CD4-positive, alpha-beta T cell treated with Interferon alpha-2 for 1 hour (primary cell): ENCODE results near the gene CFAP299.
"Not testable (repeated sequence)": the region's sequence is repeated elsewhere in the genome, so short reads cannot be mapped to it uniquely, and the experiment has no call there.

Source experiments
- DNase-seq, 2 donors: peaks; one replicate each; pipeline ENCODE4 v3.0.0-alpha.2; 2020 to 2022

CFAP299 gene

DNA sequence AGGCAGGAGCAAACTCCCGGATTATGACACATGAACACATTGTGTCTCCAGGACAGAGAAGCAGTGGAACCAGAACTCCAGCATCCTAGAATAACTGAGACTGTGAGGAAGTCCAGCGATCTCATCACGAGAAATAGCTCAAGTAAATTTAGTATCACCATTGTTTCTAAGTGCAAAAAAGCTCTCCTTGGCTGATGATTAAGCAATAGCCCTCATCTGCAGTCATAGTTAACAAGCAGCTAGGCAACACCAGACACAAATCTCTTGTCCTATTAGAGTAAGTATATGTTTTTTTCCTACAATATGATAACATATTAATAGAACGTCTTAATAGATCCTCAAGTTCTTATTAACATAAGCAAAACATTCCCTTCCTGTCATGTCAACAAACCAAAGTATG lies 2.4 kb upstream of the CFAP299 start:
- no peak for DNase-seq

DNA sequence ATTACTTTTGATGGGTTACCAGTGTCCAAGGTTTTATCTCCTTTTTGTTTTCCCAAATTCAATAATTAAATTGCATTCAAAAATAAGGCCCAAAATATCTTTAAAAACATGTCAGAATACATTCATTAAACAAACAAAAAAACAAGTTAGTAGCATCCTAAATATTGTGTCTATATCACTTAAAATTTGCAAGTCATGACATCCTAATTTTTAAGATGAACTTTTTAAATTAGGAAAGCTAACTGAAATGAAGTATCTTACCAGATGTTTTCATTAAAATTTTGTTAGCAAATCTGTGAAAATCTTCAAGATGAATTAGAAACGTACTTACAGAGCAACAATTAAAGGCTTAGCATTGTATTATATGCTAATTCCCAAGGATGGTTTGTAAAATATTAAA lies 962 bp upstream of the CFAP299 start:
- DNase-seq: no peak

DNA sequence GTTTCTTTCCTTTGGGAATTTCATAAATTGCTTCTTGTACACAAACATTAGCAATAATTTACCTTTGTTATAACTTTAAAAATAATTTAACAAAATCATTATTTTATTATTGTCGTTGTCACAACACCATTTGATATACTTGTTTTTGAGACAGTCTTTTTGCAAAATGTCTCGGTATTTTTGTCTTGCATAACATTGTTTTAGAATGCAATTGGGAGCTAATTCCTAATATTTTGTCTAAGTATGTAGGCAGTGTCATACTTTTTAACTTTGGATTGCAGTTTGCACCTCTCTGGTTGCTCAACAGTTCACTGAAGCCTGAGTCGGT lies 340 bp upstream of the CFAP299 start:
- no peak for DNase-seq

- no peak for DNase-seq
Observed at GRCh38 chr4:80336582-80336981, 1.1 kb downstream of the CFAP299 start.

- DNase-seq: no peak
Observed at GRCh38 chr4:80340036-80340435, 4.5 kb downstream of the CFAP299 start.

GRCh38 chr4:80342684-80343083 lies 7.2 kb downstream of the CFAP299 start:
- not testable (repeated sequence) for DNase-seq

- no peak for DNase-seq
Observed at GRCh38 chr4:80343887-80344286, 8.4 kb downstream of the CFAP299 start.

GRCh38 chr4:80360084-80360483 lies 24.6 kb downstream of the CFAP299 start:
- no peak for DNase-seq

GRCh38 chr4:80360900-80361299 lies 25.4 kb downstream of the CFAP299 start:
- DNase-seq: no peak

DNA sequence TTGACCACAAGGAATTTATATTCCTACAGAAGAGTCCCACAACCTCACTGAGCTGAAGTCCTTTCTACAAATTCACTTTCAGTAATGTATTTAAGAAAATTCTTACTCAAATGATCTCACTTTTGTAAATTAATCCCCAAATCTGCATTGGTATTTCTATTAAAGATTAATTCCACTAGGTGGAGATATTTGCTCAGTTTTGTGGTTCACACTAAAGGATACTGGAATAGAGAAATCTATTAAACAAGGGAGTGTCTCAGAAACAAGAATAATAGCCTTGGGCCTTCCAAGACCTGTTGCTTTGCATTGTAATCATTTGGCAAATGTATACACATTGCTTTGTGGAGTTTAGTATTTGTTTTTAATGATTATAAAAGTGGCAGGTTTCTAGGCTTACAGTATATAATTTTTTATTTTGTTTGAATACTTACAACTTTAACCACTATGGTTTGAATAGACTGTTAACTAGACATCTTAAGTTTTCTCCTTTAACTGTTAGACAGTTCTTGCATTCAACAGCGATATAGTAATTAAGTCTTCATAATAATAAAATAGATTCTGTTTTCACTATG lies 25.9 kb downstream of the CFAP299 start:
- DNase-seq: peak in 1 of 2 donors; percentile 45

DNA sequence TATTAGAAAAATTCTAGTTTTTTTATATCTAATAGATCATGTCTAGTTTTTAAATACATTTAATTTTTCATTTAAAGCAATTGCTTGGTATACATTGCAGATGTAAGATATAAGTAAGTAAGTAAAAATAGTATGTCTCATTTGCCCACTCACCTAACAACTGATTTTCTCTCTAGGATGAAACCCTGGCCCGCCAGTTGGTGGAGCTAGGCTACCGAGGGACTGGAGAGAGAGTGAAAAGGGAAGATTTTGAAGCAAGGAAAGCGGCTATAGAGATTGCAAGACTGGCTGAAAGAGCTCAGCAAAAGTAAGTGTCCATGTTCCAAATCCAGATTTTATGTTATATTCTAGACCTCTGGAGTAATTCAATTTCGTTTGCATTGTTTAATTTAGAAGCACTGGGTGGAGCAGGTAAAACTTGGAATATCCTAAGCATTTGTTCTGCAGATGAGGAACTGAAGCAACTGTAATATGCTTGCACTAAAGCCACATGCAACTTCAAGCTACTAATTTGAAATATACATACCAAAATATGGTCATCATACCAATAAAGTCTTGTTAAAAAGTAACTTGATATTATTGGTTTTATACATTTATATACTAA lies 27.1 kb downstream of the CFAP299 start:
- DNase-seq: peak; percentile 32 to 61

DNA sequence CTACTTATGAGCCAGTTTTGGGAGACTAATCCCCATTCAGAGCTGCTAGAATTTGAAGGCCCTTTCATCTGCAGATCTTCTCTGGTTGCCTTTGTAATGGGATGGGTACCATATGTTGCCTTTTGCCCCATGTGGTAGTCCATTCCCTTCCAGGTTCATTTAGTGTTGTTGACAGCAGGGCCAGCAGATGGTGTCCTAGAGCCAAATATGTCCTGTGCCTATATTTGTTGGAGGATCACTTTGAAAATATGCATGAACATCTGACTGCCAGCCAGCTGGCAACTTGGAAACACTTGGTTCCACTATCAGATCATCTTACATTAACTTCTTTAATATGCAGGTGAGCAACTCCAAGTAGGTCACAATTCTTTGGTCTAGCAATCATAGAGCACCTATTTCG lies 30.4 kb downstream of the CFAP299 start:
- DNase-seq: peak; percentile 56 to 74

DNA sequence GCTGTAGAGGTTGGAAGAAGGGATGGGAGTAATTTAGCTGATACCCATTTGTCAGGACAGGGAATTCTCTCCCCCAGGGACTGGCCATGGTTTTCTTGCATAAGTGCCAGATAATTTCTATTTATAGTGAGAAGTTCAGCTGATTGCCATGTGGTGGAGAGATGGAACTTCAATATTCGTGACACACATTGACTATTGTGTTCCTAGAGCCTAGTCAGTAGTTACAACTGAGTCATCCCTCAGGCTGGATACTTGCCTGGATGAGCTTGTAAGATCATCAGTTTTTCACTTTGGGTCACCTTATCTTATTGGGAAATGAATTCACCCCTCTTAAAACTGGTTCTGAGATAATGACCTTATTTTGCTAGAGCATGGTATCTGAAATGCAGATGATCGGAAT lies 32.2 kb downstream of the CFAP299 start:
- no peak for DNase-seq

- no peak for DNase-seq
Observed at GRCh38 chr4:80370635-80371034, 35.1 kb downstream of the CFAP299 start.

DNA sequence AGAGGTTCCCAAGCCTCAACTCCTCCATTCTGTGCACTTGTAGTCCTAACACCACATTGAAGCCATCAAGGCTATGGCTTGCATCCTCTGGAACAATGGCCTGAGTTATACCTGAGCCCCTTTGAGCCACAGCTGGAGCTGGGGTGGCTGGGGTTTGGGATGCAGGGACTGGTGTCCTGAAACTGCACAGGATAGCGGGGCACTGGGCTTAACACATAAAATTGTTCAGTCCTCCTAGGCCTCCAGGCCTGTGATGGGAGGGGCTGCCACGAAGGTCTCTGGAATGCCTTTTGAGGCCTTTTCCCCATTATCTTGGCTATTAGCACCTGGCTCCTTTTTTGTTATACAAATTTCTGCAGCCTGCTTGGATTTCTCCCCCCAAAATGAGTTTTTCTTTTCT lies 35.5 kb downstream of the CFAP299 start:
- no peak for DNase-seq

DNA sequence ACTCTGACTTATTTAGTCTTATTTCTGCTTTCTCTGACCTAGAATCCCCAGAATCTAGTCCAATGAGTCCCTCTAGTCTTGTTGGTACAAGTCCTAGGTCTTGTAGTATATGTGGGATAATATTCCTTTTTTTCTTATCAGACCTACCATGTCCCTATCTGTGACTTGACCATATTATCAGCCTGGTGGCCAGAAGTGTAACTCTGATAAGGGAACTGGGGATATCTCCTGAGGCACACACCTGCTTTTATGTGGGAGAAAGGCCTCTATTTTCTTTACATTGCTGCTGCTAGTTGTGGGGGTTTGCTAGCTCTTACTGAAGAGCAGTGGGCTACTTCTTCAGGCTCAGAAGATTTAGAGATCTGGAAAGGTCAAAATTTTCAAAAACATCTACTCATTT lies 38.6 kb downstream of the CFAP299 start:
- DNase-seq: no peak

DNA sequence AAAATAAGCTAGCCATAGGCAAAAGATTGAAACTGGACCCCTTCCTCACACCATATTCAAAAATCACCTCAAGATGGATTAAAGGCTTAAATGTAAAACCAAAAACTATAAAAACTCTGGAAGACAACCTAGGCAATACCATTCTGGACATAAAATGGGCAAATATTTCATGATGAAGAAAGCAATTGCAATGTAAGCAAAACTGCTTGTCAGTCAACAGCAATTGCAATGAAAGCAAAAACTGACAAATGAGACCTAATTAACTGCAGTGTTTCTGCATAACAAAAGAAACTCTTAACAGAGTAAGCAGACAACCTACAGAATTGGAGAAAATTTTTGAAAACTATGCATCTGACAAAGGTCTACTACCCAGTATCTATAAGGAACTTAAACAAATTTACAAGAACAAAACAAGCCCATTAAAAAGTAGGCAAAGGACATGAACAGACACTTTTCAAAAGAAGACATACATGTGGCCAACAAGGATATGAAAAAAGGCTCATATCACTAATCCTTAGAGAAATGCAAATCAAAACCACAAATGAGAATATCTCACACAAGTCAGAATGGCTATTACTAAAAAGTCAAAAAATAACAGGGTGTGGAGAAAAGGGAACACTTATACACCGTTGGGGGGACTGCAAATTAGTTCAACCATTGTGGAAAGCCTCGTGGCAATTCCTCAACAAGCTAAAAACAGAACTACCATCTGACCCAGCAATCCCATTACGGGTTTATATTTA lies 46.7 kb downstream of the CFAP299 start:
- DNase-seq: no peak

DNA sequence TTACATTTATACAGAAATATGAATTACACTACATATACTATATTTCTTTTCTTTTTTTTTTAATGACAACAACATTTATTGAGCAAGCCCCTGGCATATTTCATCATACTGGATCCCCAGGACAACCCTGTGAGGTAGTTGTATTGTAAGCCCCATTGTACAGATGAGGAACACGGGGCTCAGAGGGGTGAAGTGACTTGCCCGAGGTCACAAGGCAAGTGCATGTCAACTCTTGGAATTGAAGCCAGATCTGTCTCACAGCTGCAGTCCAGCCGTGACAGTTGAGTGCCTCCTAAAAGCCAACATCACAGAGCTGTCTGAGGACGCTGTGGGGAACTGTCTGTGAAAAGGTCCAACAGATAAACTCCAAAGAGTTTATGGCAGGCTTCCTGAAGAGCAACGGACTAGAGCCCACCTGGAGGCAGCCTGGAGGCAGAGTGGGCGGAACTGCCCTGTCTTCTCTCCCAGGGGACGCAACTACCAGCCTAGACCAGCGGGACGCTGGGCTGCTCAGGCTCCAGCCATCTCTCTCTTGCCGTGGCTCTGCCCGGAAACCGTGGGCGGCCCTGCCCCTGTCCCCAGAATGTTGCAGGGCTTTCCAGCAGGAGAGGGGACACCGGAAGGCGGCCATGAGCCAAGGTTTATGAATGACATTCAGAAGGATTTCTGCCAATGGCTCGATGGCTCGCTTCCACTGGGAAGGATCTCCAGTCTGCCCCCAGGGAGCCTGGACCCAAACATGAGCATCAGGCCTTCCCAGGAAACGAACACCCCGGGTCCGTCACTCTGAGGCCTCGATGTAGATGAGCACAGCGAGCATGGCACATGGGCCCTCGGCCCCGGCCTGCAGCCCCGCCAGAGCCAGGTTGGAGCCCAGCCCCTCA lies 50.1 kb downstream of the CFAP299 start:
- no peak for DNase-seq

GRCh38 chr4:80386281-80386886 lies 50.9 kb downstream of the CFAP299 start:
- DNase-seq: no peak

DNA sequence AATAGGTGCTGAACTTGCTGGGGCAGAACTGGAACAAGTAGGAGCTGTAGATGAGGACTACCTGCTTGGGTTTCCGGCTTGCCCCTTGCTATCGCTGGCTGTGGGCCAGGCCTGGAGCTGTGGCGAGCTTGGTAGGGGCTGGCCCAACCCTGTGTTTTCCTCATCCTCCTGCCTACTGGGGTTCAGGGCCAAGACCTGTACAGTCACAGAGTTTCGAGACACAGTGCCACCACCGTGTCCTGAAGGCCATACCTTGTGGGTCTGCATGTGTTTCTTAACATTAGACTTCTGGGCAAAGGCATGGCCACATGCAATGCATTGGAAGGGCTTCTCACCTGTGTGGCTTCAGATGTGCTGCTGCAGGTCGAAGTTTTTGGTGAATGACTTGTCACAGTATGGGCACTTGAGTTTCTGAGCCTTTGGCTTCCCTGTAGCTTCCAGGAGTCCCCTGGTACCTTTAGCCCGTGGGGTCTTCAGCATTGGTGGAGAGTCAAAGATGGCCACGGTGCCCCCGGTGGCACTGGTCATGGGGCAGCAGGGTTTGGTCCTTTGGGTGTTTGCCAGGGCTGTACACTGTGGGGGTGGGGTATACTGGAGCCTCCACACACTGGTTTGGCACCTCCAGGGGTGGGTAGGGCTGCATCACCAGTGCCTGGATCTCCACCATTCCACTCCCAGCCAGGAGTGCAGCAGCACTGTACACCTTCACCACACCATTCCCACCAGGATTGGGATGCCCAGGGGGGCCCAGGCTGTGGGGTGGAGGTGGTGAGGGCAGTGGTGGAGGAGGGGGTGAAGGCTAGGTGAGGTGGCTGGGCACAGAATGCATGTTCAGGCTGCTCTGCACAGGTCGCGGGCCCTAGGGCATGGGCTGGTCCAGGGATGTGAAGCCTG lies 52.1 kb downstream of the CFAP299 start:
- no peak for DNase-seq

- no peak for DNase-seq
Observed at GRCh38 chr4:80388284-80388607, 52.7 kb downstream of the CFAP299 start.

- no peak for DNase-seq
Observed at GRCh38 chr4:80390178-80390577, 54.6 kb downstream of the CFAP299 start.
